A549 (cell line): ENCODE results near the gene ZNF283. TPM values are rescaled to one million over a fixed set of nuclear protein-coding genes. Genes with fewer than 3 reads are reported as not detected.
"Not testable (repeated sequence)": the region's sequence is repeated elsewhere in the genome, so short reads cannot be mapped to it uniquely, and the experiment has no call there.

Source experiments
- ATAC-seq, 2 experiments: fragments of 200-7000 bp in 1 of 2; fragments of >200 bp in 1 of 2; cut with Nextera tagmentation in 1 of 2; cut with Tn5 transposase in 1 of 2; 3 replicates each; pipeline versions ENCODE4 v1.8.0 to v1.9.1; 2018 to 2020; ENCODE audit warnings: mild to moderate bottlenecking in 1 of 2, moderate library complexity in 1 of 2
- CTCF ChIA-PET: fragments of 300-600 bp; sonication (Branson Sonifier 250); formaldehyde crosslinking; extraction: SDS; loops from one replicate; lab custom pipeline; 2021; ENCODE audit warnings: antibody characterized with exemption, inconsistent platforms; lab: Yijun Ruan, JAX
- POLR2A ChIA-PET: fragments of 350-600 bp; formaldehyde crosslinking; extraction: SDS; loops from one replicate; lab custom pipeline; 2021; ENCODE audit warnings: antibody characterized with exemption, inconsistent platforms; lab: Yijun Ruan, JAX
- DNase-seq, 2 experiments: peaks; one replicate each; pipeline versions ENCODE4 v3.0.0 to v3.0.0-alpha.2; 2011 to 2016; ENCODE audit warnings: low read depth in 1 of 2, low spot score in 1 of 2
- FAIRE-seq: peaks from 2 replicates; lab custom pipeline; 2011; peaks lifted over from hg19 to GRCh38; lab: Jason Lieb, UNC
- H3K27ac ChIP-seq, 2 experiments: fragments of >200 bp; sonication (Bioruptor Twin); formaldehyde crosslinking; 3 replicates each; pipeline ENCODE4 v1.5.1; 2016 to 2017
- H3K4me1 ChIP-seq: fragments of >200 bp; sonication (Bioruptor Twin); formaldehyde crosslinking; 3 replicates; pipeline ENCODE4 v1.6.1; 2016
- H3K4me2 ChIP-seq: fragments of >200 bp; sonication (Bioruptor Twin); formaldehyde crosslinking; 3 replicates; pipeline ENCODE4 v1.6.1; 2016
- H3K4me3 ChIP-seq: fragments of >200 bp; sonication (Bioruptor Twin); formaldehyde crosslinking; 3 replicates; pipeline ENCODE4 v1.5.1; 2016
- H3K9me3 ChIP-seq: fragments of >200 bp; sonication (Bioruptor Twin); formaldehyde crosslinking; 3 replicates; pipeline ENCODE4 v1.6.1; 2016
- CEBPB ChIP-seq, 2 experiments: fragments of >200 bp in 1 of 2; sonication (Bioruptor Twin) in 1 of 2; formaldehyde crosslinking in 1 of 2; IDR thresholded peaks; 2 replicates each; pipeline ENCODE4 v1.6.1; 2012 to 2016
- CHD4 ChIP-seq: fragments of 200-600 bp; sonication (generic); IDR thresholded peaks from 2 replicates; pipeline ENCODE4 v1.6.1; 2016; ENCODE audit warnings: antibody characterized with exemption, mild to moderate bottlenecking, borderline replicate concordance
- EP300 ChIP-seq, 2 experiments: fragments of >200 bp; sonication (Bioruptor Twin); formaldehyde crosslinking; IDR thresholded peaks; 2 replicates in 1 of 2; 3 replicates in 1 of 2; pipeline ENCODE4 v1.6.1; 2016 to 2017
- GATA3 ChIP-seq: IDR thresholded peaks from 2 replicates; pipeline ENCODE4 v1.6.1; 2012; ENCODE audit warnings: borderline replicate concordance
- HDAC2 ChIP-seq: fragments of 200-600 bp; sonication (generic); IDR thresholded peaks from 2 replicates; pipeline ENCODE4 v1.6.1; 2016
- HOXB13 ChIP-seq: fragments of 250-450 bp; sonication (Bioruptor Pico); IDR thresholded peaks from 2 replicates; pipeline ENCODE4 v1.5.0; 2020; ENCODE audit warnings: low read depth, mild to moderate bottlenecking, moderate library complexity
- MYC ChIP-seq: IDR thresholded peaks from 2 replicates; pipeline ENCODE4 v1.6.1; 2012; ENCODE audit warnings: mild to moderate bottlenecking, inconsistent platforms, low read length, improper control_type of control experiment, borderline replicate concordance
- PHF8 ChIP-seq: fragments of 200-600 bp; sonication (generic); IDR thresholded peaks from 2 replicates; pipeline ENCODE4 v1.6.1; 2016; ENCODE audit warnings: low read depth, mild to moderate bottlenecking, antibody characterized with exemption, moderate library complexity, borderline replicate concordance
- RAD21 ChIP-seq, 2 experiments: fragments of >200 bp in 1 of 2; sonication (Bioruptor Twin) in 1 of 2; formaldehyde crosslinking in 1 of 2; IDR thresholded peaks in 1 of 2; conservative IDR thresholded peaks in 1 of 2; 2 replicates in 1 of 2; 3 replicates in 1 of 2; pipeline ENCODE4 v1.6.1; 2012 to 2018; ENCODE audit warnings: inconsistent platforms in 1 of 2
- RCOR1 ChIP-seq: fragments of 150-350 bp; IDR thresholded peaks from 2 replicates; pipeline ENCODE4 v1.6.1; 2014; ENCODE audit warnings: antibody characterized with exemption, low read length, low read depth
- RFX5 ChIP-seq: fragments of 450-650 bp; IDR thresholded peaks from 2 replicates; pipeline ENCODE4 v1.7.1; 2014; ENCODE audit warnings: antibody characterized with exemption, mild to moderate bottlenecking, moderate library complexity
- RNF2 ChIP-seq: fragments of 200-600 bp; sonication (generic); IDR thresholded peaks from 2 replicates; pipeline ENCODE4 v1.6.1; 2016; ENCODE audit warnings: low read depth, mild to moderate bottlenecking, antibody characterized with exemption, moderate library complexity, borderline replicate concordance
- ZC3H11A ChIP-seq: fragments of 450-650 bp; IDR thresholded peaks from 2 replicates; pipeline ENCODE4 v1.6.1; 2014; ENCODE audit warnings: antibody characterized with exemption, mild to moderate bottlenecking
- ZFP36 ChIP-seq: fragments of 450-650 bp; IDR thresholded peaks from 2 replicates; pipeline ENCODE4 v1.6.1; 2014; ENCODE audit warnings: borderline replicate concordance; ENCODE audit not compliant: partially characterized antibody
- WGBS: methylation state at CpG from one replicate; pipeline ENCODE4 v1.1.6; 2017; ENCODE audit errors: missing lambda C conversion rate; 5-methylcytosine and 5-hydroxymethylcytosine counted together
- polyA plus RNA-seq, 4 experiments: library from polyadenylated mRNA; depleted of rRNA in 3 of 4; stranded (reverse); fragments of >200 nt; fragmentation: RNase III in 1 of 4; extraction: RNeasy Plus Mini Kit Qiagen cat#74134 plus additional on column Dnase treatment in 1 of 4; gene quantifications; 2 replicates in 3 of 4; 3 replicates in 1 of 4; pipeline ENCODE4 v1.2.3, GENCODE V29; 2011 to 2017
- TF ChIP-seq, protein P1 (sequence below): fragments of 250-450 bp; sonication (Bioruptor Pico); IDR thresholded peaks from 2 replicates; pipeline ENCODE4 v1.5.0; 2021; ENCODE audit warnings: mild to moderate bottlenecking, moderate library complexity, borderline replicate concordance
- TF ChIP-seq, protein P2 (sequence below): IDR thresholded peaks from 2 replicates; pipeline ENCODE4 v1.6.1; 2012
- TF ChIP-seq, protein P3 (sequence below): IDR thresholded peaks from 2 replicates; pipeline ENCODE4 v1.6.1; 2012; ENCODE audit warnings: low read depth, borderline replicate concordance
- TF ChIP-seq, protein P4 (sequence below): fragments of 450-650 bp; IDR thresholded peaks from 2 replicates; pipeline ENCODE4 v1.6.1; 2014; ENCODE audit warnings: antibody characterized with exemption
- TF ChIP-seq, protein P5 (sequence below): fragments of 200-600 bp; sonication (generic); IDR thresholded peaks from 2 replicates; pipeline ENCODE4 v1.6.1; 2016; ENCODE audit warnings: antibody characterized with exemption, mild to moderate bottlenecking, moderate library complexity

ZNF283 gene
- polyA plus RNA-seq, 2 of the 4 experiments (the other 2 are of a cell fraction) = 6.1 to 8.9 TPM

DNA sequence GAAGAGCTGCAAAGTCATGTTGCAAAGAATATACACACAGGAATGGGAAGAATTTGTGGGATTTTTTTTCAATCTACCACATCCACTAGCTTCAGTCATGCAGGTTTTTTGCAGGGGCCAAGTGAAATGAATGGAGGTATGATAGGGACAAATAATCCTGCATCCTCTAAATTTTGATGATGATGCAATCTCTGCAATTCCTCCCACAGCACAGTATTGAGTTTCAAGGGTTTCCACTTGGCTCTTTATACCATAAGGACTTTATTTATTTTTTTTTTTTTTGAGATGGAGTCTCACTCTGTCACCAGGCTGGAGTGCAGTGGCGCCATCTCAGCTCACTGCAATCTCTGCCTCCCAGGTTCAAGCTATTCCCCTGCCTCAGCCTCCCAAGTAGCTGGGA is 9.7 kb upstream of the ZNF283 start:
- DNase-seq, H3K4me1 ChIP-seq, H3K27ac ChIP-seq, H3K4me3 ChIP-seq, H3K4me2 ChIP-seq, POLR2A ChIA-PET, FAIRE-seq, ATAC-seq: not testable (repeated sequence)
- H3K9me3 ChIP-seq = peaks cover 43% of the 10 kb centered on the region
- CTCF ChIA-PET = interaction anchor here (0.8 to 1.6 kb wide), 2 partner anchors 72 to 753 kb away, joined by 3 to 5 read pairs; no protein-coding TSS in a partner anchor
- 0% methylated on average over 1 of the region's 1 CpG for WGBS

DNA sequence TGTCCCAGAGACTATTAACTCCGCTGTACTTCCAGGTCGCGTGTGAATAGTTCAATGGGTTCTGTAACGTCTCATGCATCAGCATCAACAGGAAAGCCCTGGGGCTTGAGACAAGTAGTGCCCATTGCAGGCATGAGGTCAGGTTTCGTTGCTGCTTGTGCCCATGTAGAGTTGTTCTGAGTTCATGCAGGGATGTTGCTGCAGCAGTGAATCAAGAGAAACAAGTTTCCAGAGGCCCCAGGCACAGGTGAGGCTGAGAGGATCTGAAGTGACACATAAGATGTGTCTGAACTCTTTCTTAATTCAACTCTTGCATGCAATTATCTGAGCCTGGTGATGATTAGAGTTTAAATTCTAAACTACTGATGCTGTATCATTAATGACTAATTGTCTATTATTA is 8.6 kb upstream of the ZNF283 start:
- WGBS = 64% methylated on average over 5 of the region's 5 CpGs
- FAIRE-seq (no peak), ATAC-seq (no peak), DNase-seq (no peak)
- Histone ChIP-seq H3K27ac (no peak overlapping the region), H3K4me2 (no peak overlapping the region), H3K4me1 (no peaks in the 10 kb centered on the region), H3K9me3 (peaks cover 48% of the 10 kb centered on the region), H3K4me3 (no peak overlapping the region)
- TF ChIP-seq, protein P1, sequence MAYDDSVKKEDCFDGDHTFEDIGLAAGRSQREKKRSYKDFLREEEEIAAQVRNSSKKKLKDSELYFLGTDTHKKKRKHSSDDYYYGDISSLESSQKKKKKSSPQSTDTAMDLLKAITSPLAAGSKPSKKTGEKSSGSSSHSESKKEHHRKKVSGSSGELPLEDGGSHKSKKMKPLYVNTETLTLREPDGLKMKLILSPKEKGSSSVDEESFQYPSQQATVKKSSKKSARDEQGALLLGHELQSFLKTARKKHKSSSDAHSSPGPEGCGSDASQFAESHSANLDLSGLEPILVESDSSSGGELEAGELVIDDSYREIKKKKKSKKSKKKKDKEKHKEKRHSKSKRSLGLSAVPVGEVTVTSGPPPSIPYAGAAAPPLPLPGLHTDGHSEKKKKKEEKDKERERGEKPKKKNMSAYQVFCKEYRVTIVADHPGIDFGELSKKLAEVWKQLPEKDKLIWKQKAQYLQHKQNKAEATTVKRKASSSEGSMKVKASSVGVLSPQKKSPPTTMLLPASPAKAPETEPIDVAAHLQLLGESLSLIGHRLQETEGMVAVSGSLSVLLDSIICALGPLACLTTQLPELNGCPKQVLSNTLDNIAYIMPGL (CRISPR knock-in tag) = no peak
- TF ChIP-seq RFX5 (no peak), HDAC2 (no peak), MYC (no peak), ZC3H11A (no peak), RAD21 (conservative IDR thresholded peaks at IDR 0.05 in 1 of 2, IDR thresholded peaks at IDR 0.05 in 1 of 2) (no peak), EP300 (IDR thresholded peaks at IDR 0.05) (no peak), CEBPB (IDR thresholded peaks at IDR 0.05) (no peak), RNF2 (no peak)
- ChIA-PET POLR2A (no interaction called here), CTCF (interaction anchor here (1.2 to 2.0 kb wide), 2 partner anchors 9 to 299 kb away, joined by 6 to 13 read pairs; no protein-coding TSS in a partner anchor)

DNA sequence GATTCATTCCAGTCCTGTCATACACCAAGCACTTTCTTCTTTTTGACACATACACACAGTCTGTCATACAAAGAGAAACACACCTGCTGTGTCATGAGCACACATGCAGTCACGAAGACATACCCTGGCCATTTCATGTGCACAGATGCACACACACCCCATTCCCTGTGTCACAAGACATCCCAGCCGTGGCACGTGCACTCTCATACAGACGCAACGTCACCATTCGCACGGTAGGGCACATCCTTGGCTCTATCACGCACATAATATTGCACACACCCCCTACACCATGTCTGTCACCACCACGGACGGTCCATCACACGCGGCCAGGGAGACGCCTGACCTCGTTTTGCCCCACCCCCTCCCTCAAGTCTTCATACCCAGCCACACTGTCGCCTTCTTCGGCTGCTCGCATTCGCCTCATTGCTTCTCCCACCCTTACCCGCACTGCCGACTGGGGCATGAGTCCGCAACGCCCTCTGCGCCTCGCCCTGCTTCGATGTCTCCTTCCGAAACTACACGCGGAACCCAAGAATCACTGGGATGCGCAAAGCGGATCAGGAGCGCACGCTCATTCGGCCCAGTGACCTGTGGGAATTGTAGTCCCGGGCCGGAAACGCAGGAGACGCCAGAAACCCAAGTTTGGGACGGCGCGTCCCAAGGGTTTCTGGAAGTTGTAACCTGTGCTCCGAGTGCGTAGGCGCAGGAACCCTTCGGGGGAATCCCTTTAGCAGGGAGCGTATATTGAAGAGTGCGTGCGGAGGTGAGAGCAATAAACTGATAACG is 6.8 kb upstream of the ZNF283 start:
- no peak overlapping the region for H3K27ac ChIP-seq
- WGBS = 58% methylated on average over 44 of the region's 48 CpGs
- POLR2A ChIA-PET = no interaction called here
- TF ChIP-seq, protein P2, sequence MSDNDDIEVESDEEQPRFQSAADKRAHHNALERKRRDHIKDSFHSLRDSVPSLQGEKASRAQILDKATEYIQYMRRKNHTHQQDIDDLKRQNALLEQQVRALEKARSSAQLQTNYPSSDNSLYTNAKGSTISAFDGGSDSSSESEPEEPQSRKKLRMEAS = peak; percentile 84
- TF ChIP-seq, protein P3, sequence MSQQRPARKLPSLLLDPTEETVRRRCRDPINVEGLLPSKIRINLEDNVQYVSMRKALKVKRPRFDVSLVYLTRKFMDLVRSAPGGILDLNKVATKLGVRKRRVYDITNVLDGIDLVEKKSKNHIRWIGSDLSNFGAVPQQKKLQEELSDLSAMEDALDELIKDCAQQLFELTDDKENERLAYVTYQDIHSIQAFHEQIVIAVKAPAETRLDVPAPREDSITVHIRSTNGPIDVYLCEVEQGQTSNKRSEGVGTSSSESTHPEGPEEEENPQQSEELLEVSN = peak; percentile 75
- no peak for TF ChIP-seq RCOR1
- DNase-seq (peak; percentile 35 to 53), ATAC-seq (peak; percentile 56 to 76; a peak in 4 of 6 replicates), FAIRE-seq (no peak)
- H3K4me1 ChIP-seq = no peaks in the 10 kb centered on the region
- H3K9me3 ChIP-seq = peaks cover 58% of the 10 kb centered on the region
- peak overlapping the region; percentile 25 for H3K4me3 ChIP-seq
- CTCF ChIA-PET = interaction anchor here (1.2 to 1.5 kb wide), 2 partner anchors 14 to 75 kb away, joined by 3 to 5 read pairs; no protein-coding TSS in a partner anchor
- peak overlapping the region; percentile 54 for H3K4me2 ChIP-seq

DNA sequence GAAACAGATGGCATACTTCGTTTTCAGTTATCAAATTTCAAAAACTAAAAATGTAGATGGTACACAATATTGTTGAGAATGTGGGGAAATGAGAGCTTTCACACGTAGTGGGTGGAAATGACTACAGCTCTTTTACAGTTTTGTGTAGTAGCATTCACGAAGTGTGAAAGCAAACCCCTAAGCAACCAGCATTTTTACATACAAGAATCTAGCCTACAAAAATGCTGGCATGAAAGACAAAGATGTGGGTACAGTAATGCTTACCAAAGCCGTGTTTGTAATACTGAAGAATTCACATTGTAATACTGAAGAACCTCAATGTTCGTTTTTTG is 6.3 kb upstream of the ZNF283 start:
- Histone ChIP-seq H3K4me2 (peak overlapping the region; percentile 54), H3K4me3 (peak overlapping the region; percentile 25), H3K27ac (no peak overlapping the region), H3K9me3 (peaks cover 63% of the 10 kb centered on the region), H3K4me1 (no peaks in the 10 kb centered on the region)
- POLR2A ChIA-PET = no interaction called here
- FAIRE-seq (no peak), DNase-seq (no peak), ATAC-seq (no peak)
- CTCF ChIA-PET = interaction anchor here (1.5 kb wide), 1 partner anchor 15 kb away, joined by 3 read pairs; no protein-coding TSS in a partner anchor
- WGBS = 10% methylated on average over 5 of the region's 5 CpGs
- TF ChIP-seq GATA3 = no peak
- no peak for TF ChIP-seq PHF8
- TF ChIP-seq, protein P4, sequence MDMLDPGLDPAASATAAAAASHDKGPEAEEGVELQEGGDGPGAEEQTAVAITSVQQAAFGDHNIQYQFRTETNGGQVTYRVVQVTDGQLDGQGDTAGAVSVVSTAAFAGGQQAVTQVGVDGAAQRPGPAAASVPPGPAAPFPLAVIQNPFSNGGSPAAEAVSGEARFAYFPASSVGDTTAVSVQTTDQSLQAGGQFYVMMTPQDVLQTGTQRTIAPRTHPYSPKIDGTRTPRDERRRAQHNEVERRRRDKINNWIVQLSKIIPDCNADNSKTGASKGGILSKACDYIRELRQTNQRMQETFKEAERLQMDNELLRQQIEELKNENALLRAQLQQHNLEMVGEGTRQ = no peak
- no peak for TF ChIP-seq HOXB13 (CRISPR knock-in tag)
- TF ChIP-seq, protein P5, sequence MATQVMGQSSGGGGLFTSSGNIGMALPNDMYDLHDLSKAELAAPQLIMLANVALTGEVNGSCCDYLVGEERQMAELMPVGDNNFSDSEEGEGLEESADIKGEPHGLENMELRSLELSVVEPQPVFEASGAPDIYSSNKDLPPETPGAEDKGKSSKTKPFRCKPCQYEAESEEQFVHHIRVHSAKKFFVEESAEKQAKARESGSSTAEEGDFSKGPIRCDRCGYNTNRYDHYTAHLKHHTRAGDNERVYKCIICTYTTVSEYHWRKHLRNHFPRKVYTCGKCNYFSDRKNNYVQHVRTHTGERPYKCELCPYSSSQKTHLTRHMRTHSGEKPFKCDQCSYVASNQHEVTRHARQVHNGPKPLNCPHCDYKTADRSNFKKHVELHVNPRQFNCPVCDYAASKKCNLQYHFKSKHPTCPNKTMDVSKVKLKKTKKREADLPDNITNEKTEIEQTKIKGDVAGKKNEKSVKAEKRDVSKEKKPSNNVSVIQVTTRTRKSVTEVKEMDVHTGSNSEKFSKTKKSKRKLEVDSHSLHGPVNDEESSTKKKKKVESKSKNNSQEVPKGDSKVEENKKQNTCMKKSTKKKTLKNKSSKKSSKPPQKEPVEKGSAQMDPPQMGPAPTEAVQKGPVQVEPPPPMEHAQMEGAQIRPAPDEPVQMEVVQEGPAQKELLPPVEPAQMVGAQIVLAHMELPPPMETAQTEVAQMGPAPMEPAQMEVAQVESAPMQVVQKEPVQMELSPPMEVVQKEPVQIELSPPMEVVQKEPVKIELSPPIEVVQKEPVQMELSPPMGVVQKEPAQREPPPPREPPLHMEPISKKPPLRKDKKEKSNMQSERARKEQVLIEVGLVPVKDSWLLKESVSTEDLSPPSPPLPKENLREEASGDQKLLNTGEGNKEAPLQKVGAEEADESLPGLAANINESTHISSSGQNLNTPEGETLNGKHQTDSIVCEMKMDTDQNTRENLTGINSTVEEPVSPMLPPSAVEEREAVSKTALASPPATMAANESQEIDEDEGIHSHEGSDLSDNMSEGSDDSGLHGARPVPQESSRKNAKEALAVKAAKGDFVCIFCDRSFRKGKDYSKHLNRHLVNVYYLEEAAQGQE = no peak
- TF ChIP-seq ZFP36 = no peak
- no peak for TF ChIP-seq RFX5
- no peak for TF ChIP-seq CHD4
- no peak for TF ChIP-seq MYC
